ENCODE data around the gene SKAP2.

DNA sequence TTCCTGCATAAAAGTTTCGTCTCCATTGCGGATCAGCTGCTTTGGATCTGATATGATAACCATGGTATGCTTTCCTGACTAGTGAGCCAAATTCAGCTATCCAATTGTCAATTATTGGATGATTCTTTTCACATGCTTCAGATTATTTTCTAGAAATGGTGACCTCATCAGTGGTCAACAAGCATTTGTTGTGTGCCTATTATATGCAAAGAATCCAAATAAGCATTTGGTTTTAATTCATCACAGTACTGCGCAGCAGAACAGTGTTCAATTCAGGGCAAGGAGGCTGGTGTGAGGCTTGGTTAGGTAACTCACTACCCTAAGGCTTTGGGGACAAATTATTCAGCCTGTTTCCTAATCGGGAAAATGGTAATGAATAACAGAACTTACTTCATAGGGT lies 200.5 kb downstream of the SKAP2 start:
- TF ChIP-seq CTCF (IDR thresholded peaks at IDR 0.05) (no peak), POLR2A (IDR thresholded peaks at IDR 0.05) (no peak), POLR2AphosphoS5 (IDR thresholded peaks at IDR 0.05) (no peak)
